ENCODE data around the gene STXBP6.

GRCh38 chr14:24911324-24912109 lies 138.4 kb downstream of the STXBP6 start:
- TF ChIP-seq CTCF (IDR thresholded peaks at IDR 0.05; ENCODE audit: low read depth, low read length, poor library complexity, severe bottlenecking) (no peak), EZH2phosphoT487 (IDR thresholded peaks at IDR 0.05; ENCODE audit: borderline replicate concordance, low read length) (no peak)
